ENCODE measurements around the gene GASK1A. TPM values are rescaled to one million over a fixed set of nuclear protein-coding genes. Genes with fewer than 3 reads are reported as not detected.

GASK1A gene
- total and polyA plus RNA-seq, 2 of the 4 experiments (the other 2 are of a cell fraction): 0.18 to 0.19 TPM

- H3K4me1 ChIP-seq (ENCODE audit: control insufficient read depth, insufficient read depth, low read length): no peaks in the 10 kb centered on the region
- no peak for TF ChIP-seq USF2 (IDR thresholded peaks at IDR 0.05; ENCODE audit: low read depth, low read length)
- TF ChIP-seq ELK1 (IDR thresholded peaks at IDR 0.05; ENCODE audit: borderline replicate concordance, low read depth, low read length): no peak
- TF ChIP-seq CHD1 (IDR thresholded peaks at IDR 0.05; ENCODE audit: low read depth, low read length): no peak
- no peak for TF ChIP-seq SMC3 (IDR thresholded peaks at IDR 0.05; ENCODE audit: low read depth, low read length)
- no peak for TF ChIP-seq RCOR1 (IDR thresholded peaks at IDR 0.05; ENCODE audit: insufficient replicate concordance, low read length)
- no peak for TF ChIP-seq POLR2A (IDR thresholded peaks at IDR 0.05; ENCODE audit: low read depth, low read length)
- TF ChIP-seq CTCF (conservative IDR thresholded peaks at IDR 0.05; ENCODE audit: low read depth, low read length): no peak
- no peak for TF ChIP-seq FOS (IDR thresholded peaks at IDR 0.05; ENCODE audit: low read depth, low read length)
- TF ChIP-seq NFE2L2 (IDR thresholded peaks at IDR 0.05; ENCODE audit: low read depth, low read length): no peak
- H2BK5ac ChIP-seq (ENCODE audit: low read depth, low read length, poor library complexity, severe bottlenecking): no peak overlapping the region
- H2AK9ac ChIP-seq (replicated peaks; ENCODE audit: low read depth, low read length, poor library complexity): no peak overlapping the region
- H2BK15ac ChIP-seq (ENCODE audit: low read depth, low read length): no peak overlapping the region
- intact Hi-C loops (cut with micrococcal nuclease) (no loop called here), in situ Hi-C loops (cut with MboI; ENCODE audit: low sequenced_read_pairs) (no loop called here), dilution Hi-C loops (cut with HindIII; ENCODE audit: low sequenced_read_pairs, unreplicated experiment) (no loop called here)
- no peak overlapping the region for H4K91ac ChIP-seq (ENCODE audit: insufficient read depth, low read depth, low read length)
- no peak overlapping the region for H3K56ac ChIP-seq (ENCODE audit: extremely low read depth, insufficient read depth, low read length)
- H3K4me2 ChIP-seq (ENCODE audit: low read depth, low read length): no peak overlapping the region
- H3K36me3 ChIP-seq (ENCODE audit: control insufficient read depth, insufficient read depth, low read length): no peaks in the 10 kb centered on the region
- no peak overlapping the region for H3K9ac ChIP-seq (ENCODE audit: low read depth, low read length)
- no TSS peak for BruUV-seq (replicated peaks)
- no CpG with 5 or more reads among the region's 1 CpG for WGBS, 2 experiments (ENCODE audit: extremely low coverage in 2 of 2, insufficient read length in 1 of 2)
- no peak overlapping the region for H4K5ac ChIP-seq (ENCODE audit: low read depth, low read length)
- no peak overlapping the region for H3K27ac ChIP-seq (ENCODE audit: insufficient read depth, low read length)
- no peak overlapping the region for H2AFZ ChIP-seq (replicated peaks; ENCODE audit: low read length, poor library complexity)
- no peaks in the 10 kb centered on the region for H3K79me1 ChIP-seq (ENCODE audit: low read depth in 1 of 2, low read length in 2 of 2)
- H3K23ac ChIP-seq (ENCODE audit: low read depth, low read length): no peak overlapping the region
- no peak overlapping the region for H2BK20ac ChIP-seq (ENCODE audit: low read depth, low read length)
- no peaks in the 10 kb centered on the region for H3K9me1 ChIP-seq (ENCODE audit: insufficient read depth, low read length)
- H4K8ac ChIP-seq (ENCODE audit: low read depth in 2 of 2, low read length in 2 of 2): no peak overlapping the region
- H3K4ac ChIP-seq (ENCODE audit: low read depth, low read length): no peak overlapping the region
- no peaks in the 10 kb centered on the region for H4K20me1 ChIP-seq (ENCODE audit: insufficient read depth, low read length)
- H2AK5ac ChIP-seq (ENCODE audit: low read depth, low read length): no peak overlapping the region
- no peak overlapping the region for H2BK120ac ChIP-seq (ENCODE audit: low read depth, low read length)
- POLR2A ChIA-PET (ENCODE audit: unreplicated experiment): no interaction called here
- ATAC-seq (ENCODE audit: low read depth): no peak
- DNase-seq: no peak
- CTCF ChIA-PET: no interaction called here
- H3K4me3 ChIP-seq (ENCODE audit: insufficient read depth, low read depth, low read length): no peak overlapping the region
- H3K14ac ChIP-seq (replicated peaks; ENCODE audit: low read depth, low read length): no peak overlapping the region
- no peak overlapping the region for H3K18ac ChIP-seq (ENCODE audit: low read depth, low read length)
- no peaks in the 10 kb centered on the region; the same call in 1 of the 2 replicates for H3K27me3 ChIP-seq (ENCODE audit: control insufficient read depth, insufficient read depth, low read length)
- H3K9me3 ChIP-seq (ENCODE audit: control insufficient read depth, insufficient read depth, low read length): no peaks in the 10 kb centered on the region
Measured at GRCh38 chr3:42942693-42943092, 36.4 kb upstream of the GASK1A start.

All from IMR-90 (cell line).